IMR-90 (cell line): ENCODE results near the gene MMP25. TPM values are rescaled to one million over a fixed set of nuclear protein-coding genes. Genes with fewer than 3 reads are reported as not detected.

ENCODE experiments used
- ATAC-seq: fragments of 200-7000 bp; cut with Tn5 transposase; 2 replicates; pipeline ENCODE4 v1.9.1; 2020; ENCODE audit warnings: low read depth, mild to moderate bottlenecking, moderate library complexity
- BruUV-seq: library from RNA; stranded (reverse); fragments of 400-500 nt; replicated peaks from 2 replicates; lab custom pipeline; 2021; lab: Mats Ljungman, UMichigan
- CTCF ChIA-PET: fragments of 300-600 bp; formaldehyde crosslinking; extraction: SDS; loops from one replicate; lab custom pipeline; 2021; ENCODE audit warnings: antibody characterized with exemption; lab: Yijun Ruan, JAX
- POLR2A ChIA-PET: fragments of 300-600 bp; sonication (Branson Sonifier 250); formaldehyde crosslinking; loops from one replicate; lab custom pipeline; 2022; ENCODE audit warnings: antibody characterized with exemption; ENCODE audit not compliant: unreplicated experiment; lab: Charles Lee
- DNase-seq: peaks from one replicate; pipeline ENCODE4 v3.0.0; 2013
- H2AFZ ChIP-seq: replicated peaks from 2 replicates; pipeline ENCODE3; 2013; ENCODE audit warnings: low read length, mild to moderate bottlenecking; ENCODE audit not compliant: poor library complexity
- H2AK5ac ChIP-seq: 2 replicates; pipeline ENCODE4 v1.6.1; 2013; ENCODE audit warnings: low read depth, low read length, inconsistent platforms
- H2AK9ac ChIP-seq: replicated peaks from 2 replicates; pipeline ENCODE3; 2013; ENCODE audit warnings: mild to moderate bottlenecking, low read depth, low read length, moderate library complexity; ENCODE audit not compliant: poor library complexity
- H2BK120ac ChIP-seq: 2 replicates; pipeline ENCODE4 v1.6.1; 2013; ENCODE audit warnings: low read depth, low read length, inconsistent platforms
- H2BK15ac ChIP-seq: 3 replicates; pipeline ENCODE4 v1.6.1; 2013; ENCODE audit warnings: low read depth, low read length, inconsistent platforms
- H2BK20ac ChIP-seq: 2 replicates; pipeline ENCODE4 v1.6.1; 2013; ENCODE audit warnings: low read depth, mild to moderate bottlenecking, inconsistent platforms, low read length, moderate library complexity
- H2BK5ac ChIP-seq: 2 replicates; pipeline ENCODE4 v1.6.1; 2013; ENCODE audit warnings: mild to moderate bottlenecking, low read depth, low read length, inconsistent platforms; ENCODE audit not compliant: poor library complexity, severe bottlenecking
- H3K14ac ChIP-seq: replicated peaks from 2 replicates; pipeline ENCODE4 v1.6.1; 2013; ENCODE audit warnings: low read depth, low read length, inconsistent platforms
- H3K18ac ChIP-seq: 2 replicates; pipeline ENCODE4 v1.6.1; 2013; ENCODE audit warnings: low read depth, low read length, control low read depth
- H3K23ac ChIP-seq: 2 replicates; pipeline ENCODE4 v1.6.1; 2013; ENCODE audit warnings: low read depth, low read length, inconsistent platforms
- H3K27ac ChIP-seq: 2 replicates; pipeline ENCODE4 v1.5.1; 2013; ENCODE audit warnings: mild to moderate bottlenecking, control low read depth, low read length; ENCODE audit not compliant: insufficient read depth
- H3K27me3 ChIP-seq: 2 replicates; pipeline ENCODE4 v1.6.1; 2013; ENCODE audit warnings: low read length; ENCODE audit not compliant: control insufficient read depth, insufficient read depth
- H3K36me3 ChIP-seq: 2 replicates; pipeline ENCODE4 v1.6.1; 2013; ENCODE audit warnings: low read length, mixed read lengths; ENCODE audit not compliant: control insufficient read depth, insufficient read depth
- H3K4ac ChIP-seq: 2 replicates; pipeline ENCODE4 v1.6.1; 2013; ENCODE audit warnings: low read depth, low read length, inconsistent platforms
- H3K4me1 ChIP-seq: 2 replicates; pipeline ENCODE4 v1.6.1; 2013; ENCODE audit warnings: low read length, mixed read lengths; ENCODE audit not compliant: control insufficient read depth, insufficient read depth
- H3K4me2 ChIP-seq: 2 replicates; pipeline ENCODE4 v1.6.1; 2013; ENCODE audit warnings: low read depth, mild to moderate bottlenecking, control low read depth, low read length, moderate library complexity
- H3K4me3 ChIP-seq: 2 replicates; pipeline ENCODE4 v1.5.1; 2013; ENCODE audit warnings: low read depth, mild to moderate bottlenecking, control low read depth, low read length, moderate library complexity; ENCODE audit not compliant: insufficient read depth
- H3K56ac ChIP-seq: 2 replicates; pipeline ENCODE4 v1.6.1; 2013; ENCODE audit warnings: low read length, inconsistent platforms; ENCODE audit not compliant: insufficient read depth; ENCODE audit errors: extremely low read depth
- H3K79me1 ChIP-seq, 2 experiments: 2 replicates each; pipeline ENCODE4 v1.6.1; 2013; ENCODE audit warnings: low read length in 2 of 2, inconsistent platforms in 1 of 2, low read depth in 1 of 2
- H3K9ac ChIP-seq: 2 replicates; pipeline ENCODE4 v1.6.1; 2013; ENCODE audit warnings: low read depth, low read length, control low read depth
- H3K9me1 ChIP-seq: 2 replicates; pipeline ENCODE4 v1.6.1; 2013; ENCODE audit warnings: low read length, inconsistent platforms; ENCODE audit not compliant: insufficient read depth
- H3K9me3 ChIP-seq: 2 replicates; pipeline ENCODE4 v1.6.1; 2013; ENCODE audit warnings: low read length; ENCODE audit not compliant: control insufficient read depth, insufficient read depth
- H4K20me1 ChIP-seq: 2 replicates; pipeline ENCODE4 v1.6.1; 2013; ENCODE audit warnings: low read length, inconsistent platforms; ENCODE audit not compliant: insufficient read depth
- H4K5ac ChIP-seq: 2 replicates; pipeline ENCODE4 v1.6.1; 2013; ENCODE audit warnings: mild to moderate bottlenecking, low read depth, low read length, control low read depth
- H4K8ac ChIP-seq, 2 experiments: 2 replicates each; pipeline ENCODE4 v1.6.1; 2013; ENCODE audit warnings: low read depth in 2 of 2, low read length in 2 of 2, control low read depth in 1 of 2, inconsistent platforms in 1 of 2
- H4K91ac ChIP-seq: 2 replicates; pipeline ENCODE4 v1.6.1; 2013; ENCODE audit warnings: low read depth, low read length, inconsistent platforms; ENCODE audit not compliant: insufficient read depth
- BHLHE40 ChIP-seq: fragments of 150-350 bp; IDR thresholded peaks from 2 replicates; pipeline ENCODE4 v1.6.1; 2016; ENCODE audit warnings: mild to moderate bottlenecking, low read depth, low read length
- CEBPB ChIP-seq: IDR thresholded peaks from 2 replicates; pipeline ENCODE4 v1.6.1; 2012; ENCODE audit warnings: low read depth, low read length, improper control_type of control experiment
- CHD1 ChIP-seq: IDR thresholded peaks from 2 replicates; pipeline ENCODE4 v1.6.1; 2012; ENCODE audit warnings: low read depth, low read length, improper control_type of control experiment
- FOS ChIP-seq: fragments of 150-350 bp; IDR thresholded peaks from 2 replicates; pipeline ENCODE4 v1.6.1; 2016; ENCODE audit warnings: low read depth, low read length
- MAFK ChIP-seq: IDR thresholded peaks from 2 replicates; pipeline ENCODE4 v1.6.1; 2012; ENCODE audit warnings: low read depth, low read length, improper control_type of control experiment
- MAZ ChIP-seq: IDR thresholded peaks from 2 replicates; pipeline ENCODE4 v1.6.1; 2012; ENCODE audit warnings: low read depth, mild to moderate bottlenecking, low read length, improper control_type of control experiment, moderate library complexity, borderline replicate concordance
- MXI1 ChIP-seq: IDR thresholded peaks from 2 replicates; pipeline ENCODE4 v1.6.1; 2012; ENCODE audit warnings: low read depth, mild to moderate bottlenecking, low read length, moderate library complexity, borderline replicate concordance
- NFE2L2 ChIP-seq: fragments of 150-350 bp; IDR thresholded peaks from 2 replicates; pipeline ENCODE4 v1.6.1; 2016; ENCODE audit warnings: low read depth, mild to moderate bottlenecking, low read length
- POLR2A ChIP-seq: IDR thresholded peaks from 2 replicates; pipeline ENCODE4 v1.6.1; 2012; ENCODE audit warnings: mild to moderate bottlenecking, low read depth, low read length
- RAD21 ChIP-seq: IDR thresholded peaks from 2 replicates; pipeline ENCODE4 v1.6.1; 2012; ENCODE audit warnings: low read length, improper control_type of control experiment
- RCOR1 ChIP-seq: IDR thresholded peaks from 2 replicates; pipeline ENCODE4 v1.6.1; 2012; ENCODE audit warnings: mild to moderate bottlenecking, low read length, improper control_type of control experiment; ENCODE audit not compliant: insufficient replicate concordance
- RFX5 ChIP-seq: IDR thresholded peaks from 2 replicates; pipeline ENCODE4 v1.8.0; 2012; ENCODE audit warnings: low read depth, mild to moderate bottlenecking, low read length, moderate library complexity
- SMC3 ChIP-seq: fragments of 150-350 bp; IDR thresholded peaks from 2 replicates; pipeline ENCODE4 v1.6.1; 2016; ENCODE audit warnings: low read depth, mild to moderate bottlenecking, antibody characterized with exemption, low read length, moderate library complexity
- WGBS, 2 experiments: methylation state at CpG; one replicate each; pipeline versions ENCODE4 v1.1.5 to v1.1.7; 2013; ENCODE audit warnings: missing lambda C conversion rate in 2 of 2; ENCODE audit not compliant: insufficient read length in 1 of 2; ENCODE audit errors: extremely low coverage in 2 of 2; 5-methylcytosine and 5-hydroxymethylcytosine counted together
- dilution Hi-C: fragments of 300-500 bp; cut with HindIII; formaldehyde crosslinking; loops from one replicate; pipeline ENCODE4 v1.14.3; 2018; ENCODE audit warnings: low sequenced_read_pairs; ENCODE audit not compliant: unreplicated experiment
- in situ Hi-C: fragments of 300-500 bp; cut with MboI; formaldehyde crosslinking; loops from 3 replicates; pipeline ENCODE4 v1.14.3; 2019; ENCODE audit warnings: low sequenced_read_pairs, inconsistent platforms, mixed read lengths
- intact Hi-C: fragments of 100-400 bp; cut with micrococcal nuclease; formaldehyde crosslinking; loops from 2 replicates; pipeline ENCODE4 v1.10.0; 2022
- polyA plus RNA-seq, 3 experiments: library from polyadenylated mRNA; depleted of rRNA; stranded (reverse); fragments of >200 nt; gene quantifications; 2 replicates each; pipeline ENCODE4 v1.2.3, GENCODE V29; 2012; ENCODE audit warnings: low replicate concordance in 1 of 3
- total RNA-seq: library from RNA; depleted of rRNA; stranded (reverse); fragments of >200 nt; gene quantifications from 2 replicates; pipeline ENCODE4 v1.2.3, GENCODE V29; 2012
- TF ChIP-seq, protein P1 (sequence below): fragments of 150-350 bp; IDR thresholded peaks from 2 replicates; pipeline ENCODE4 v1.6.1; 2016; ENCODE audit warnings: low read depth, mild to moderate bottlenecking, low read length, moderate library complexity, borderline replicate concordance
- TF ChIP-seq, protein P2 (sequence below): fragments of 150-350 bp; IDR thresholded peaks from 2 replicates; pipeline ENCODE4 v1.6.1; 2017; ENCODE audit warnings: mild to moderate bottlenecking, antibody characterized with exemption, low read length, low read depth
- TF ChIP-seq, protein P3 (sequence below): conservative IDR thresholded peaks from 2 replicates; pipeline ENCODE4 v1.5.1; 2012; ENCODE audit warnings: mild to moderate bottlenecking, low read depth, low read length, improper control_type of control experiment

MMP25 gene
- total and polyA plus RNA-seq, 2 of the 4 experiments (the other 2 are of a cell fraction) = 0.07 TPM; not detected in 1

DNA sequence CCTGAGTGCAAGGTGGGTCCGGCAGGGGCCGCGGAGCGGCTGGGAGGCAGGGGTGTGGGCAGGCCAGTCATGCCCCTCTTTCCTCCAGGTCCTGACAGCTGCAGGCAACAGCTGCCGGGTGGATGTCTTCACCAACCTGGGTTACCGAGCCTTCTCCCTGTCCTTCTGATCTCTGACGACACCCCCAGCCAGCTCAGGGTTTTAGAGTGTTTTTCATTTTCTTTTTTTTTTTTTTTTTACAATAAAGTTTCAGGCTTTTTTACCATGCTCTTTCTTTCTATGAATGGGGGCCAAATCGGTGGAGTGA is 18.9 kb upstream of the MMP25 start:
- dilution Hi-C loops = no loop called here
- no TSS peak for BruUV-seq
- Histone ChIP-seq H3K14ac (no peak overlapping the region), H3K27me3 (peaks cover 16% of the 10 kb centered on the region), H3K4me3 (no peak overlapping the region), H3K27ac (no peak overlapping the region), H3K56ac (no peak overlapping the region), H2BK15ac (no peak overlapping the region), H2AFZ (no peak overlapping the region), H3K23ac (no peak overlapping the region), H3K4me2 (no peak overlapping the region), H4K20me1 (peaks cover 19% of the 10 kb centered on the region), H3K79me1 (peaks cover 0 to 15% of the 10 kb centered on the region in 2 experiments; a peak in 2 of 4 replicates), H3K36me3 (peaks cover 17% of the 10 kb centered on the region), H2AK5ac (no peak overlapping the region), H4K8ac (no peak overlapping the region), H3K9me1 (no peaks in the 10 kb centered on the region), H2BK5ac (no peak overlapping the region), H3K4me1 (peaks cover 8% of the 10 kb centered on the region), H4K91ac (no peak overlapping the region), H3K9me3 (no peaks in the 10 kb centered on the region), H3K9ac (no peak overlapping the region), H2BK120ac (no peak overlapping the region), H3K18ac (no peak overlapping the region), H4K5ac (no peak overlapping the region), H2BK20ac (no peak overlapping the region), H2AK9ac (no peak overlapping the region), H3K4ac (no peak overlapping the region)
- CTCF ChIA-PET = interaction anchor here (0.6 to 1.8 kb wide), 4 partner anchors 12 to 119 kb away, joined by 3 to 7 read pairs (median 4); partner anchors contain the start of gene MMP25
- no peak for ATAC-seq
- TF ChIP-seq BHLHE40 (no peak), RAD21 (no peak), CEBPB (no peak), NFE2L2 (no peak), CHD1 (no peak), MXI1 (no peak), POLR2A (no peak), SMC3 (no peak), FOS (no peak), RFX5 (no peak), RCOR1 (no peak), MAZ (no peak), MAFK (no peak)
- TF ChIP-seq, protein P1, sequence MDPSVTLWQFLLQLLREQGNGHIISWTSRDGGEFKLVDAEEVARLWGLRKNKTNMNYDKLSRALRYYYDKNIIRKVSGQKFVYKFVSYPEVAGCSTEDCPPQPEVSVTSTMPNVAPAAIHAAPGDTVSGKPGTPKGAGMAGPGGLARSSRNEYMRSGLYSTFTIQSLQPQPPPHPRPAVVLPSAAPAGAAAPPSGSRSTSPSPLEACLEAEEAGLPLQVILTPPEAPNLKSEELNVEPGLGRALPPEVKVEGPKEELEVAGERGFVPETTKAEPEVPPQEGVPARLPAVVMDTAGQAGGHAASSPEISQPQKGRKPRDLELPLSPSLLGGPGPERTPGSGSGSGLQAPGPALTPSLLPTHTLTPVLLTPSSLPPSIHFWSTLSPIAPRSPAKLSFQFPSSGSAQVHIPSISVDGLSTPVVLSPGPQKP = no peak
- TF ChIP-seq, protein P2, sequence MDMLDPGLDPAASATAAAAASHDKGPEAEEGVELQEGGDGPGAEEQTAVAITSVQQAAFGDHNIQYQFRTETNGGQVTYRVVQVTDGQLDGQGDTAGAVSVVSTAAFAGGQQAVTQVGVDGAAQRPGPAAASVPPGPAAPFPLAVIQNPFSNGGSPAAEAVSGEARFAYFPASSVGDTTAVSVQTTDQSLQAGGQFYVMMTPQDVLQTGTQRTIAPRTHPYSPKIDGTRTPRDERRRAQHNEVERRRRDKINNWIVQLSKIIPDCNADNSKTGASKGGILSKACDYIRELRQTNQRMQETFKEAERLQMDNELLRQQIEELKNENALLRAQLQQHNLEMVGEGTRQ = no peak
- TF ChIP-seq, protein P3, sequence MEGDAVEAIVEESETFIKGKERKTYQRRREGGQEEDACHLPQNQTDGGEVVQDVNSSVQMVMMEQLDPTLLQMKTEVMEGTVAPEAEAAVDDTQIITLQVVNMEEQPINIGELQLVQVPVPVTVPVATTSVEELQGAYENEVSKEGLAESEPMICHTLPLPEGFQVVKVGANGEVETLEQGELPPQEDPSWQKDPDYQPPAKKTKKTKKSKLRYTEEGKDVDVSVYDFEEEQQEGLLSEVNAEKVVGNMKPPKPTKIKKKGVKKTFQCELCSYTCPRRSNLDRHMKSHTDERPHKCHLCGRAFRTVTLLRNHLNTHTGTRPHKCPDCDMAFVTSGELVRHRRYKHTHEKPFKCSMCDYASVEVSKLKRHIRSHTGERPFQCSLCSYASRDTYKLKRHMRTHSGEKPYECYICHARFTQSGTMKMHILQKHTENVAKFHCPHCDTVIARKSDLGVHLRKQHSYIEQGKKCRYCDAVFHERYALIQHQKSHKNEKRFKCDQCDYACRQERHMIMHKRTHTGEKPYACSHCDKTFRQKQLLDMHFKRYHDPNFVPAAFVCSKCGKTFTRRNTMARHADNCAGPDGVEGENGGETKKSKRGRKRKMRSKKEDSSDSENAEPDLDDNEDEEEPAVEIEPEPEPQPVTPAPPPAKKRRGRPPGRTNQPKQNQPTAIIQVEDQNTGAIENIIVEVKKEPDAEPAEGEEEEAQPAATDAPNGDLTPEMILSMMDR = no peak
- POLR2A ChIA-PET = no interaction called here
- no peak for DNase-seq
- 100% methylated on average over 4 of the region's 8 CpGs; no CpG with 5 or more reads in 1 of the 2 experiments for WGBS, 2 experiments
- in situ Hi-C loops = no loop called here
- intact Hi-C loops = no loop called here
